Germinal center (tissue), 1 donor: Measurements from ENCODE around the gene OR10Z1.
A peak's percentile ranks its signal among the peaks of the same experiment; 100 is the strongest.

Source experiments
- DNase-seq: peaks from one replicate; pipeline ENCODE4 v3.0.0; 2012; ENCODE audit warnings: mixed read lengths, low spot score

Gene OR10Z1

DNA sequence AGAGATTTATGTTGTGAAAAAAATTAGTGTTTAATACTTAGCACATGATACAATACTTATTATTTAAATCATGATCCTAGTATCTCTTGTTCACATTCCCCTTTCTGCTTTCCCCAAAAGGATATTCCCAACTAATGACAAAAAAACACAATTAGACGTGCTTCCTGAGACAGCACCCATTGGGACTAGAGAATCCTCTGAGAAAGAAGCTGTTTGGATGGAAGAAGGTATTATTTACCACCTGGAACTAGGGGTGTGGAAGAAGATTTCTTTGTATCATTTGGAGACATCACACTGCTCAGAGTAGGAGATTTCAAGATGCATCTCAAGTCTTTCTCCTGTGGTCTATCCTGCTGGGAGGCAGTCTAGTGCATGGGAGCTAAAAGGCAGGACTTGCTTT, at the start of gene OR10Z1:
Gene OR10Z1 (plus strand): TSS at position 301 of the 400 bp plus-strand sequence. CDS start 1,171 bp downstream, outside the sequence.
- no peak for DNase-seq

DNA sequence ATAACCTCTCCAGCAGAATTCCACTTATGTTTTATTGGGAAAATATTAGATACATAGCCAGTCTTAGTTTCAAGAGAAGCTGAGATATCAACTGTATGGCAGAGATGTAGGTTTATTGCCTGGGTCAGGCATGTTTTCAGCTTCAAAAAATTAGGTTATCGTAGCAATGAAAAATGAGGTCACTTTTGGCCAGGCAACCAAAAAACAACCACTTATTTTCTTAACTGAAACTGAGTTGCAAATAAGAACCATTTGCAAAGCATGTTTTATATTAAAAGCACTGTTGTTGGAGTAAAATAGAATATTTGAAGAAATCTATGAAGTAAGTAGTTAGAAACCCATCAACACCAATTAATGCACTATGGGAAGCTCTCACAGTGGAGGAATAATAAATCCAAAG, 45.4 kb upstream of the OR10Z1 start:
- no peak for DNase-seq

- peak; percentile 18 for DNase-seq
Measured at GRCh38 chr1:158563853-158564252, 41.2 kb upstream of the OR10Z1 start.

DNA sequence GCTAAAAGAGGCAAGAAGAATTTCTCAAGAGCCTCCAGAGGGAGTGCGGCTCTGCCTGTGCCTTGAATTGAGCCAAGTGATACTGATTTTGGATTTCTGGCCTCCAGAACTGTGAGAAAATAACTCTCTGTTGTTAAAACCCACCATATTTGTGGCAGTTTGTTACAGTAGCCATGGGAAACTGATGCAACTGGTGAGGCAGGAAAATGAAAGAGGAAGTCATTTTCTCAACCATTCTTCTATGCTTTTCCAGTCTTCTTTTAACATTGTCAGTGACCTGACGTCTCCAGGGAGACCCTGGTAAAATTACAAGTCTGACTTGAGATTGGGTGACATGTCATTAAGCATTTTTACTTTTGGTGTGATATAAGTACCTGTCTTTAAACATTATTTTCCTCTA, 40.5 kb upstream of the OR10Z1 start:
- DNase-seq: peak; percentile 21

DNA sequence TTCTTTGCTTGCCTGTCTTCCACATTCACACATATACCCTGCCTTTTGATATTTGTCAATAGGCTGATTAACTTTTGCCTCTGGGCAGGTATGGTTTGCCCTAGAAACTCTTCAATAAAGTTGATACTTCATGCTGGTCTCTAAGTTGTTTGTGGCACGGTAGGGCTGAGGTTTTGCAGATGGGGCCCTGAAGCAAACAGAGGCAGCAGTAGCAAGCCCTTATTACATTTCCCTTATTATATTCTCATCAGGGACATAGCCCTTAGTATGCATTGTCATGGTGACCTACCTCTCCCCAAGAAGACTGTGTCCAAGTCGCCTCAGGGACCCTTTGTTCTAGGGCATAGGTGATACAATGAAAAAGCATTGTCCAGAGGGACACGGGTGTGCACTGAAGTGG, 34.6 kb upstream of the OR10Z1 start, which contains the start of gene OR6P1:
Gene OR6P1 (minus strand): TSS at position 101 of the 400 bp plus-strand sequence. CDS start 6,976 bp downstream, outside the sequence.
- DNase-seq: no peak

- no peak for DNase-seq
Measured at GRCh38 chr1:158572226-158572625, 32.8 kb upstream of the OR10Z1 start.

GRCh38 chr1:158577561-158577960, 27.5 kb upstream of the OR10Z1 start:
- DNase-seq: no peak

GRCh38 chr1:158579733-158580132, 25.3 kb upstream of the OR10Z1 start, which contains the start of gene OR10X1:
OR10X1 (minus strand) TSS chr1:158579899; CDS start chr1:158579899, 0 bp downstream.
- DNase-seq: no peak

GRCh38 chr1:158583962-158584361, 21.1 kb upstream of the OR10Z1 start:
- no peak for DNase-seq

DNA sequence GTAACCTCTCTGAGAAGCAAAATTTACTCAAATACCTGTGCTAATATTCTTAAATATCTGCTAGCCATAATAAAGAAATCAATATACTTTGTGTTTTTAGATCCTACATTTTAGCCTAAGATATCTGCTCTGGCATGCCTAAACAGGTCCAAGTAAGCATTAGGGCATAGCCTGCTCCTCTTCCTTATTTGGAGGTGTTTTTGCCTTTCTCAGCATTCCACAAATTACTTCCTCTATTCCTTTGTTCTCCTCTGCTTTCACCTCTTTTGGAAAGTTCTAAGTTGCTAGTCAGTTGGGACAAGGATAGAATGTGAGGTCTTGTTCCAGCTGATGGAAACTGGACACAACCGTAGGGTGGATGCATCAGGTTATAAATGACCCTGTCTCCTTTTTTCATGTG, 18.1 kb upstream of the OR10Z1 start:
- no peak for DNase-seq

DNA sequence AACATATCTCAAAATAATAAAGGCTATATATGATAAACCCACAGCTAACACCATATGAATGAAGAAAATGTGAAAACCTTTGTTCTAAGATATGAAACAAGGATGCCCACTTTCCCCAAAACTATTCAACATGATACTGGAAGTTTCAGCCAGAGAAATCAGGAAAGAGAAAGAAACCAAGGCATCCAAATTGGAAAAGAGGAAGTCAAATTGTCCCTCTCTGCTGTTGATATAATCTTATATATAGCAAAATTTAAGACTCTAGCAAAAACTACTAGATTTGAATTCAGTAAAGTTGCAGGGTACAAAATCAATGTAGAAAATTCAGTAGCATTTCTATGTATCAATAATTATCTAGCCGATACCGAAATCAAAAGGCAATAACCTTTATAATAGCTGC, 4.3 kb upstream of the OR10Z1 start:
- no peak for DNase-seq

- no peak for DNase-seq
Measured at GRCh38 chr1:158607296-158607695, 2.2 kb downstream of the OR10Z1 start.

DNA sequence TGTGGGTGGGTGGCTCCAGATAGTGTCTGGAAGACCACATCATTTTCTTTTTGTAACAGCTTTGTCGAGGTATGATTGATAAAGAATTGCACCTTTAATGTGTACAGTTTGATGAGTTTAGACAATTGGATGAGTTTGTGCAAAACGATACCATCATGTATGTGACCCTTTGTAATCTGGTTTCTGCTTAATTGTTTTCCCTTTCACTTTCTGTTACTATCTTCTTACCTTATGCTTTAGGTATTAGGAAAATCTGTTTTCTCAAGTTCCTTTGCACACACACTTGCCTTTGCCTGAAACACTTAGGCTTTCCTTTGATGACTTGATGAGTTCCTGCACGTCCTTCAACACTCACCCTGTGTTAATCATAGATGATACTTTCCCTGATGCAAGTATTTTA, 6.8 kb downstream of the OR10Z1 start:
- no peak for DNase-seq

DNA sequence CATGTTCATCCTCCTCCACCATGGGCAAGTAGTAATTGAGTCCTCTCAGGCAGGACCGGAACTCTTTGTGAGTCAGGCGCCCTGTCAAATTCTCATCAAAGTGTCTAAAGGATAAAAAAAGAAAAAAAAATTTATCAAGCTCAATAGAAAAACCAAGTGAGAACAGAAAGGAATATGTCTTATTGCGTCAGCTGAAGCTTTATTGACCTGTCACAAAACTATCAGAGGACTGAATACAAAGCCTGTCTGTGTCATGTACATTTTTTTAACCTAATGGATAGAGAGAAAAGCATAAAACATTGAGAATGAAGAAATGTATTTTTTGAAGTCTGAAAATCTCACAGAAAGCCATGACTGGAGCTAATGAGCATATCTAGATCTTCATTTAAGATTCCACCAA, 8.7 kb downstream of the OR10Z1 start:
- DNase-seq: no peak

DNA sequence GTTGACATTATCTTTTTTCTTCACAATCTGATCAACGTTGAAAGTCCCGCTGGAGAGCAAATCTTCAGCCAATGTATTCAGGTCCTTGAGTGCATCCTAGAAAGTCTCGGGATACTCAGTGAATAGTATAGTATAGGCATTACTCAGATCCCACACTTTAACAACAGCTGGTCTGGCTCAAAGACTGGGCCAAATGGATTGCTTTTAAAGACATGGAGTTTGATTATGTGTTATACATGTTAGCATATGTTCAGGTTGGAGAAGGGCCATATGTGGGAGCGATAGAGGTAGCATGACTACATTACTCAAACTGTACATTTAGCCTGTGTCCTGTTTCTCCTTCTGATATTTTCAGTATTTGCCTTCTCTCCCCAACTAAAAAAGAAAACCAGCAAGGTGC, 33.1 kb downstream of the OR10Z1 start:
- DNase-seq: no peak

GRCh38 chr1:158638904-158639303, 33.8 kb downstream of the OR10Z1 start:
- no peak for DNase-seq

- no peak for DNase-seq
Measured at GRCh38 chr1:158644449-158644848, 39.4 kb downstream of the OR10Z1 start.

DNA sequence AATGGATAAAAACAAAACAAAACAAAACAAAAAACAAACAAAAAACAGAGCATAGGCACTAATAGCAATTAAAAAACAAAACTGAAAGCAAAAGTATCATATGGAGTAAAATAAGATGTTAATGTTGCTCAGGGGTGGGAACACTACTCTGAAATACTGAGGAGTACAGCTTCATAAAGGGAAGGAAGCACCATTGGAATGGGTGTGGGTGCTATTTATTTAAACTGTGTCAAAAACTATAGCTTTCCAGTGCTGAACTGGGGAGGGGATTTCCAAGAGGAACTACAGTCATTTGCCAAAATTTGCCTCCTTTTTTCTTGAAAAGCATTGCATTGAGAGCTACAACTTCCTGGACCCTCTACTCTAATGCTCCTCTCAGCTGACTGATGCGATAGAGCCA, 41.4 kb downstream of the OR10Z1 start:
- no peak for DNase-seq

- DNase-seq: no peak
Measured at GRCh38 chr1:158649052-158649451, 44.0 kb downstream of the OR10Z1 start.

DNA sequence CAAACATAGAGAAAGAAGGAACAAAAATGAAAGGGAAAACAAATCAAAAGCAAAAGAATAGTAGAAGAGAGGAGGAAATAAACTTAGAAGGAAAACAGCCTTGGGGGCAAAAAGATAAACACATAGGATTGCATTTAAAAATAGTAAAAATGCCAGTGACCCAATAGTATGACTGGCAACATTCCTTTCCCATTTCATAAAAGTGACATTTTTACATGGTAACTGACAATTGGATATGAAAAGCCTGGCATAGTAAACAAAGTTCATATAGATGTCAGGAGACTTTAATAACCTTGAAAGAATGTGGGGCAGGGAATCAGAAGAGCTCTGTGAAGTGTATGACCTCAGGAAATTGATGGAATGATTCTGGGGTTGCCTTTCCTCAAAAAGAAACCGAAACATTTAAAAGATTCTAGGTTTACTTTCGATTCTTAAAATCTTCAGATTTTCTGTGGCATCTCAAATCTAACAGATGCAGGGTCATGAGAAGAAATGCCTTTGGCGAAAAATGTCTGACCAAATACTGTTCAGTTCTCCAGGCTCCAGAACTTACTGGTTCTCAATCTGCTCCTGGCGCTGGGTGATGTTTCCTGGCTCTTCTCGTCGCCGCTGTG, 47.8 kb downstream of the OR10Z1 start:
- DNase-seq: no peak

GRCh38 chr1:158654086-158654485, 49.0 kb downstream of the OR10Z1 start:
- no peak for DNase-seq

- no peak for DNase-seq
Measured at GRCh38 chr1:158654571-158654970, 49.5 kb downstream of the OR10Z1 start.
